SK-N-SH (cell line): ENCODE data around the gene SIGLEC10.

Source experiments
- YY1 ChIP-seq: IDR thresholded peaks from 2 replicates; pipeline ENCODE4 v1.4.0; 2012; ENCODE audit warnings: low read depth, mild to moderate bottlenecking
- TF ChIP-seq, protein P1 (sequence below): fragments of 200-600 bp; sonication (generic); IDR thresholded peaks from 2 replicates; pipeline ENCODE4 v1.6.1; 2017; ENCODE audit warnings: antibody characterized with exemption, mild to moderate bottlenecking, moderate library complexity

DNA sequence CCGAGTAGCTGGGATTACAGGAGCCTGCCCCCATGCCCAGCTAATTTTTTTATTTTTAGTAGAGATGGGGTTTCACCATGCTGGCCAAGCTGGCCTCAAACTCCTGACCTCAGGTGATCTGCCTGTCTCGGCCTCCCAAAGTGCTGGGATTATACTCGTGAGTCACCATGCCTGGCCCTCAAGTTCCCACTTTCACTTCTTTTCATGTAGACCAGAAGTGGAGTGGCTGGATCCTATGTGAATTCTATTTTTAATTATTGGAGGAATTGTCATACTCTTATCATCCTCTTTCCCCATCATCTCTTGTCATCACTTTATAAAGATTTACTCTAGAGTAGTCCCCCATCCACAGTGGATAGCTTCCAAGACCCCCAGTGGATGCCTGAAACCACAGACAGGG is 12.8 kb upstream of the SIGLEC10 start:
- TF ChIP-seq YY1 = no peak
- TF ChIP-seq, protein P1, sequence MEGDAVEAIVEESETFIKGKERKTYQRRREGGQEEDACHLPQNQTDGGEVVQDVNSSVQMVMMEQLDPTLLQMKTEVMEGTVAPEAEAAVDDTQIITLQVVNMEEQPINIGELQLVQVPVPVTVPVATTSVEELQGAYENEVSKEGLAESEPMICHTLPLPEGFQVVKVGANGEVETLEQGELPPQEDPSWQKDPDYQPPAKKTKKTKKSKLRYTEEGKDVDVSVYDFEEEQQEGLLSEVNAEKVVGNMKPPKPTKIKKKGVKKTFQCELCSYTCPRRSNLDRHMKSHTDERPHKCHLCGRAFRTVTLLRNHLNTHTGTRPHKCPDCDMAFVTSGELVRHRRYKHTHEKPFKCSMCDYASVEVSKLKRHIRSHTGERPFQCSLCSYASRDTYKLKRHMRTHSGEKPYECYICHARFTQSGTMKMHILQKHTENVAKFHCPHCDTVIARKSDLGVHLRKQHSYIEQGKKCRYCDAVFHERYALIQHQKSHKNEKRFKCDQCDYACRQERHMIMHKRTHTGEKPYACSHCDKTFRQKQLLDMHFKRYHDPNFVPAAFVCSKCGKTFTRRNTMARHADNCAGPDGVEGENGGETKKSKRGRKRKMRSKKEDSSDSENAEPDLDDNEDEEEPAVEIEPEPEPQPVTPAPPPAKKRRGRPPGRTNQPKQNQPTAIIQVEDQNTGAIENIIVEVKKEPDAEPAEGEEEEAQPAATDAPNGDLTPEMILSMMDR = no peak
